ENCODE measurements around the gene TBC1D16.

- TF ChIP-seq CTCF (IDR thresholded peaks at IDR 0.05) (no peak), EZH2 (IDR thresholded peaks at IDR 0.05; ENCODE audit: borderline replicate concordance, insufficient read depth, low read depth, low read length, poor library complexity, severe bottlenecking) (no peak)
These were observed 82.8 kb downstream of the TBC1D16 start for GRCh38 chr17:79952901-79953300.

Measured in B cell (primary cell).